CD14-positive monocyte (primary cell): ENCODE results near the gene SPOPL. TPM values are rescaled to one million over a fixed set of nuclear protein-coding genes. Genes with fewer than 3 reads are reported as not detected.
"Not testable (repeated sequence)": the region's sequence is repeated elsewhere in the genome, so short reads cannot be mapped to it uniquely, and the experiment has no call there.

Source experiments
- DNase-seq, 3 donors: peaks; one replicate each; pipeline ENCODE4 v3.0.0-alpha.2; 2011 to 2022
- H2AFZ ChIP-seq: 2 replicates; pipeline ENCODE4 v1.6.0; 2012; ENCODE audit warnings: mild to moderate bottlenecking, low read depth, low read length, inconsistent platforms; ENCODE audit not compliant: insufficient read depth, poor library complexity, severe bottlenecking
- H3K27ac ChIP-seq, 2 donors: 1 replicate in 1 of 2; 2 replicates in 1 of 2; pipeline ENCODE4 v1.5.1; 2012 to 2013; ENCODE audit warnings: low read length in 2 of 2, control low read depth in 1 of 2, inconsistent platforms in 1 of 2, low read depth in 1 of 2, mild to moderate bottlenecking in 1 of 2
- H3K27me3 ChIP-seq, 2 donors: one replicate each; pipeline versions ENCODE4 v1.6.0 to v1.6.1; 2011 to 2013; ENCODE audit warnings: low read length in 2 of 2; ENCODE audit not compliant: control insufficient read depth in 2 of 2, insufficient read depth in 2 of 2
- H3K36me3 ChIP-seq, 2 donors: replicated peaks in 1 of 2; 1 replicate in 1 of 2; 2 replicates in 1 of 2; pipeline versions ENCODE4 v1.5.1 to v1.6.1; 2012 to 2013; ENCODE audit warnings: low read length in 2 of 2, control low read depth in 1 of 2, inconsistent platforms in 1 of 2, mild to moderate bottlenecking in 1 of 2; ENCODE audit not compliant: insufficient read depth in 2 of 2, control insufficient read depth in 1 of 2
- H3K4me1 ChIP-seq, 2 donors: 1 replicate in 1 of 2; 2 replicates in 1 of 2; pipeline versions ENCODE4 v1.5.1 to v1.6.1; 2012 to 2013; ENCODE audit warnings: low read length in 2 of 2, control low read depth in 1 of 2, inconsistent platforms in 1 of 2, mild to moderate bottlenecking in 1 of 2, moderate library complexity in 1 of 2; ENCODE audit not compliant: insufficient read depth in 2 of 2, control insufficient read depth in 1 of 2
- H3K4me2 ChIP-seq: replicated peaks from 2 replicates; pipeline ENCODE3; 2012; ENCODE audit warnings: low read length, moderate library complexity, mild to moderate bottlenecking; ENCODE audit not compliant: poor library complexity, severe bottlenecking; ENCODE audit errors: extremely low read depth
- H3K4me3 ChIP-seq, 3 experiments: fragments of 200-600 bp in 1 of 3; sonication (generic) in 1 of 3; replicated peaks in 1 of 3; 1 replicate in 2 of 3; 2 replicates in 1 of 3; pipeline ENCODE4 v1.5.1; 2011 to 2013; ENCODE audit warnings: low read length in 3 of 3, mild to moderate bottlenecking in 3 of 3, control low read depth in 2 of 3, low read depth in 2 of 3, inconsistent platforms in 1 of 3, moderate library complexity in 1 of 3
- H3K79me2 ChIP-seq: 2 replicates; pipeline ENCODE4 v1.6.0; 2012; ENCODE audit warnings: mild to moderate bottlenecking, control low read depth, inconsistent platforms, low read length, moderate library complexity; ENCODE audit not compliant: insufficient read depth
- H3K9ac ChIP-seq: 2 replicates; pipeline ENCODE4 v1.6.0; 2017; ENCODE audit warnings: low read length, mild to moderate bottlenecking; ENCODE audit not compliant: insufficient read depth, poor library complexity, severe bottlenecking
- H3K9me3 ChIP-seq, 2 donors: replicated peaks in 1 of 2; 1 replicate in 1 of 2; 2 replicates in 1 of 2; pipeline versions ENCODE4 v1.5.1 to v1.6.1; 2012 to 2013; ENCODE audit warnings: low read length in 2 of 2, control low read depth in 1 of 2; ENCODE audit not compliant: control insufficient read depth in 1 of 2, insufficient read depth in 1 of 2
- H4K20me1 ChIP-seq: 2 replicates; pipeline ENCODE4 v1.6.0; 2012; ENCODE audit warnings: mild to moderate bottlenecking, low read length, control low read depth, moderate library complexity; ENCODE audit not compliant: insufficient read depth
- H3K27ac Mint-ChIP-seq, 7 donors: one replicate each; pipeline ENCODE4 v1.8.0; 2020; ENCODE audit warnings: mild to moderate bottlenecking in 7 of 7, mixed read lengths in 7 of 7, moderate library complexity in 6 of 7, inconsistent platforms in 2 of 7
- H3K27me3 Mint-ChIP-seq, 3 donors: one replicate each; pipeline ENCODE4 v1.8.0; 2021 to 2022; ENCODE audit warnings: low read depth in 3 of 3, mild to moderate bottlenecking in 3 of 3, mixed read lengths in 3 of 3, moderate library complexity in 3 of 3, inconsistent platforms in 1 of 3
- H3K36me3 Mint-ChIP-seq, 2 donors: one replicate each; pipeline ENCODE4 v1.8.0; 2020; ENCODE audit warnings: mixed read lengths in 2 of 2, inconsistent platforms in 1 of 2, mild to moderate bottlenecking in 1 of 2
- H3K4me1 Mint-ChIP-seq: one replicate; pipeline ENCODE4 v1.8.0; 2020; ENCODE audit warnings: mild to moderate bottlenecking, mixed read lengths
- H3K4me3 Mint-ChIP-seq, 2 donors: one replicate each; pipeline ENCODE4 v1.8.0; 2020; ENCODE audit warnings: mild to moderate bottlenecking in 2 of 2, mixed read lengths in 2 of 2, moderate library complexity in 1 of 2
- H3K9me3 Mint-ChIP-seq, 7 donors: one replicate each; pipeline ENCODE4 v1.8.0; 2020 to 2022; ENCODE audit warnings: mixed read lengths in 7 of 7, mild to moderate bottlenecking in 6 of 7, moderate library complexity in 6 of 7, inconsistent platforms in 2 of 7
- WGBS: methylation state at CpG from one replicate; pipeline ENCODE4 v1.1.5; 2013; ENCODE audit warnings: missing lambda C conversion rate; ENCODE audit not compliant: insufficient coverage; 5-methylcytosine and 5-hydroxymethylcytosine counted together
- intact Hi-C, 2 donors: fragments of 100-400 bp; cut with micrococcal nuclease; formaldehyde crosslinking; loops; one replicate each; pipeline versions ENCODE4 v1.15.0 to v1.15.1; 2023
- polyA plus RNA-seq, 3 donors: library from polyadenylated mRNA; depleted of rRNA in 1 of 3; unstranded in 2 of 3; stranded (reverse) in 1 of 3; fragments of 300-500 nt in 2 of 3; fragments of >200 nt in 1 of 3; fragmentation: Illumina TruSeq in 2 of 3; gene quantifications; 1 replicate in 2 of 3; 2 replicates in 1 of 3; pipeline ENCODE4 v1.2.3, GENCODE V29; 2012 to 2021
- TF ChIP-seq, protein P1 (sequence below): fragments of 200-600 bp; IDR thresholded peaks from one replicate; pipeline ENCODE4 v1.8.0; 2022; ENCODE audit warnings: antibody characterized with exemption, mild to moderate bottlenecking

SPOPL gene
- polyA plus RNA-seq, 3 donors: 13.1 to 22.4 (median 18.1) TPM

DNA sequence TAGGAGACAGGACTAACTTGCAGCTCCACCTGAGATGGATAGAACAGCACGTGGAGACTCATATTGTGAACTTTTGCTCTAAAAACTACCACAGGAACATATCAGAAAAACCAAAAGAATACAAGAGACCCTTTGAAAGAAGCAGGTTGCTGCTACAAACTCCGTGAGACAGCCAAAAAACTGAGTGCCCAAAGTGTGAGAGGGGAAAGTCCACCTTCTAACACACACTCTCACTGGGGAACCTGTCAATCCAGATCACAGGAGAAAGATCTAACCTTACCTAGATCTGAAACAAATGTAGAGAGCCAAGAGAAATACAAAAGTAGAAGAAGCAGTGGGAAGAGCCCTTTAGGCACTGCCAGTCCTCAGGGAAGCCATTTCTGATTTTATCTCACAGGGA is 46.3 kb upstream of the SPOPL start:
- whole genome bisulfite sequencing: no CpG with 5 or more reads among the region's 2 CpGs
- Mint-ChIP-seq H3K9me3 (peaks cover 6 to 17% (median 10%) of the 10 kb centered on the region in 7 donors), H3K27me3 (no peaks in the 10 kb centered on the region), H3K36me3 (no peaks in the 10 kb centered on the region), H3K27ac (no peak overlapping the region), H3K4me1 (no peaks in the 10 kb centered on the region), H3K4me3 (no peak overlapping the region)
- H3K4me3 ChIP-seq: no peak overlapping the region
- H3K4me1 ChIP-seq: no peaks in the 10 kb centered on the region
- H3K36me3 ChIP-seq: no peaks in the 10 kb centered on the region
- no peak overlapping the region for H2AFZ ChIP-seq
- H3K27ac ChIP-seq: no peak overlapping the region
- H3K9ac ChIP-seq: no peak overlapping the region
- peaks cover 0 to 4% of the 10 kb centered on the region in 2 donors for H3K9me3 ChIP-seq
- intact Hi-C loops: no loop called here
- H4K20me1 ChIP-seq: no peaks in the 10 kb centered on the region
- TF ChIP-seq, protein P1, sequence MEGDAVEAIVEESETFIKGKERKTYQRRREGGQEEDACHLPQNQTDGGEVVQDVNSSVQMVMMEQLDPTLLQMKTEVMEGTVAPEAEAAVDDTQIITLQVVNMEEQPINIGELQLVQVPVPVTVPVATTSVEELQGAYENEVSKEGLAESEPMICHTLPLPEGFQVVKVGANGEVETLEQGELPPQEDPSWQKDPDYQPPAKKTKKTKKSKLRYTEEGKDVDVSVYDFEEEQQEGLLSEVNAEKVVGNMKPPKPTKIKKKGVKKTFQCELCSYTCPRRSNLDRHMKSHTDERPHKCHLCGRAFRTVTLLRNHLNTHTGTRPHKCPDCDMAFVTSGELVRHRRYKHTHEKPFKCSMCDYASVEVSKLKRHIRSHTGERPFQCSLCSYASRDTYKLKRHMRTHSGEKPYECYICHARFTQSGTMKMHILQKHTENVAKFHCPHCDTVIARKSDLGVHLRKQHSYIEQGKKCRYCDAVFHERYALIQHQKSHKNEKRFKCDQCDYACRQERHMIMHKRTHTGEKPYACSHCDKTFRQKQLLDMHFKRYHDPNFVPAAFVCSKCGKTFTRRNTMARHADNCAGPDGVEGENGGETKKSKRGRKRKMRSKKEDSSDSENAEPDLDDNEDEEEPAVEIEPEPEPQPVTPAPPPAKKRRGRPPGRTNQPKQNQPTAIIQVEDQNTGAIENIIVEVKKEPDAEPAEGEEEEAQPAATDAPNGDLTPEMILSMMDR: no peak
- no peaks in the 10 kb centered on the region for H3K27me3 ChIP-seq
- no peak overlapping the region for H3K4me2 ChIP-seq
- no peaks in the 10 kb centered on the region for H3K79me2 ChIP-seq
- DNase-seq: no peak

DNA sequence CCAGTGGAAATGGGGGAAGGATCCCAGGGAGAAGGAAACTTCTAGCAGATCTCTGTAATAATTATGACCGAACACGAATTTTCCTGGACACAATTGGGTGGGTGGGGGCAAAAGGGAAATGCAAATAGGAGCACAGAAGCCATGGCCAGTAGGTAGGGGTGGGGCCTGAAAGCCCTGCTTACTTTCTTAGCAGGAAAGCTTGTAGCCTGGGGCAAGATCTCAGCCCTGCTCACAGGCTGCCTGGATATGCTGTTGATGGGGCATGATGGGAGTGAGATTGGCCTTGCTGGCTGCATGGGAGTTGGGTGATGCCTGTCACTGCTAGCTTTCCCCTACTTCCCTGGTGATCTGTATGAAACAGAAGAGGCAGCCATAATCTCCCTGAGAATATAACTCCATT is 45.9 kb upstream of the SPOPL start:
- H3K27ac Mint-ChIP-seq: no peak overlapping the region
- H3K4me2 ChIP-seq: no peak overlapping the region
- H2AFZ ChIP-seq: no peak overlapping the region

DNA sequence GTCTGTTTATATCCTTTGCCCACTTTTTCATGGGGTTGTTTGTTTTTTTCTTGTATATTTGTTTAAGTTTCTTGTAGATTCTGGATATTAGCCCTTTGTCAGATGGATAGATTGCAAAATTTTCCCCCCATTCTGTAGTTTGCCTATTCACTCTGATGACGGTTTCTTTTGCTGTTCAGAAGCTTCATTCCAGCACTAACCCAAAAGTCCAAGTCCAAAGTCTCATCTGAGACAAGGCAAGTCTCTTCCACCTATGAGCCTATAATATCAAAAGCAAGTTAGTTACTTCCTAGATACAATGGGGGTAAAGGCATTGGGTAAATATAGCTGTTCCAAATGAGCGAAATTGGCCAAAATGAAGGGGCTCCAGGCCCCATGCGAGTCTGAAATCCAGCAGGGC is 38.9 kb upstream of the SPOPL start:
- H2AFZ ChIP-seq, H3K9me3 ChIP-seq, H3K27ac ChIP-seq, H3K27ac Mint-ChIP-seq, intact Hi-C loops, H3K36me3 ChIP-seq, H3K4me1 ChIP-seq, DNase-seq, H3K4me1 Mint-ChIP-seq, H3K27me3 ChIP-seq, H3K4me3 ChIP-seq, H3K36me3 Mint-ChIP-seq, H3K9ac ChIP-seq, H4K20me1 ChIP-seq, H3K4me3 Mint-ChIP-seq, H3K27me3 Mint-ChIP-seq, H3K4me2 ChIP-seq, H3K79me2 ChIP-seq: not testable (repeated sequence)
- no CpG with 5 or more reads among the region's 3 CpGs for WGBS
- peaks cover 18 to 41% (median 26%) of the 10 kb centered on the region in 7 donors for H3K9me3 Mint-ChIP-seq

More for the DNA sequence above, 45.9 kb upstream of the SPOPL start:
- H3K27ac ChIP-seq: no peak overlapping the region
- peaks cover 0 to 4% of the 10 kb centered on the region in 2 donors for H3K9me3 ChIP-seq
- H3K9me3 Mint-ChIP-seq: peaks cover 8 to 17% (median 10%) of the 10 kb centered on the region in 7 donors
- H3K27me3 Mint-ChIP-seq: no peaks in the 10 kb centered on the region
- no peaks in the 10 kb centered on the region for H3K36me3 Mint-ChIP-seq
- no peaks in the 10 kb centered on the region for H3K4me1 Mint-ChIP-seq
- DNase-seq: no peak
- 100% methylated on average over 2 of the region's 2 CpGs for WGBS
- no peak overlapping the region for H3K4me3 Mint-ChIP-seq
- intact Hi-C loops: no loop called here
- TF ChIP-seq, protein P1: no peak
- H4K20me1 ChIP-seq: no peaks in the 10 kb centered on the region
- no peak overlapping the region for H3K4me3 ChIP-seq
- H3K36me3 ChIP-seq: no peaks in the 10 kb centered on the region
- H3K79me2 ChIP-seq: no peaks in the 10 kb centered on the region
- H3K27me3 ChIP-seq: no peaks in the 10 kb centered on the region
- no peaks in the 10 kb centered on the region for H3K4me1 ChIP-seq
- H3K9ac ChIP-seq: no peak overlapping the region
